ENCODE data around the gene P2RX1.

Gene P2RX1

GRCh38 chr17:3924512-3925350 lies 8.5 kb upstream of the P2RX1 start:
- no peak for DNase-seq (ENCODE audit: low read depth in 3 of 3)

GRCh38 chr17:3923466-3924190 lies 7.4 kb upstream of the P2RX1 start:
- no peak for DNase-seq (ENCODE audit: low read depth in 3 of 3)

- DNase-seq (ENCODE audit: low read depth in 3 of 3), result no peak
Observed at GRCh38 chr17:3922765-3923164, 6.5 kb upstream of the P2RX1 start.

GRCh38 chr17:3921502-3922319 lies 5.4 kb upstream of the P2RX1 start:
- no peak for DNase-seq (ENCODE audit: low read depth in 3 of 3)

GRCh38 chr17:3921006-3921405 lies 4.7 kb upstream of the P2RX1 start:
- DNase-seq (ENCODE audit: low read depth in 3 of 3), result no peak

- DNase-seq (ENCODE audit: low read depth in 3 of 3), result no peak
Observed at GRCh38 chr17:3919123-3919624, 2.9 kb upstream of the P2RX1 start.

GRCh38 chr17:3918372-3919122 lies 2.3 kb upstream of the P2RX1 start:
- no peak for DNase-seq (ENCODE audit: low read depth in 3 of 3)

- no peak for DNase-seq (ENCODE audit: low read depth in 3 of 3)
Observed at GRCh38 chr17:3917391-3917931, 1.2 kb upstream of the P2RX1 start.

GRCh38 chr17:3916825-3917224 lies 560 bp upstream of the P2RX1 start:
- no peak for DNase-seq (ENCODE audit: low read depth in 3 of 3)

- no peak for DNase-seq (ENCODE audit: low read depth in 3 of 3)
Observed at GRCh38 chr17:3915581-3915994, 677 bp downstream of the P2RX1 start.

- no peak for DNase-seq (ENCODE audit: low read depth in 3 of 3)
Observed at GRCh38 chr17:3914312-3914670, 2.0 kb downstream of the P2RX1 start.

- DNase-seq (ENCODE audit: low read depth in 3 of 3), result peak; percentile 57 to 66 (median 65)
Observed at GRCh38 chr17:3913531-3914311, 2.5 kb downstream of the P2RX1 start.

- DNase-seq (ENCODE audit: low read depth in 3 of 3), result no peak
Observed at GRCh38 chr17:3912827-3913226, 3.4 kb downstream of the P2RX1 start.

- peak in 2 of 3 experiments; percentile 18 to 42 for DNase-seq (ENCODE audit: low read depth in 3 of 3)
Observed at GRCh38 chr17:3911271-3912053, 4.8 kb downstream of the P2RX1 start.

GRCh38 chr17:3910420-3911270 lies 5.6 kb downstream of the P2RX1 start:
- DNase-seq (ENCODE audit: low read depth in 3 of 3), result no peak

GRCh38 chr17:3909257-3909656 lies 7.0 kb downstream of the P2RX1 start:
- DNase-seq (ENCODE audit: low read depth in 3 of 3), result no peak

- DNase-seq (ENCODE audit: low read depth in 3 of 3), result no peak
Observed at GRCh38 chr17:3907483-3908216, 8.6 kb downstream of the P2RX1 start.

GRCh38 chr17:3906881-3907280 lies 9.4 kb downstream of the P2RX1 start:
- no peak for DNase-seq (ENCODE audit: low read depth in 3 of 3)

Data from stimulated activated CD4-positive, alpha-beta T cell treated with anti-CD3 and anti-CD28 coated beads, TNF-alpha, amount 100 ng/mL, for 4 hours (primary cell).